Dermis blood vessel endothelial cell (primary cell): ENCODE measurements around the gene GPR156. TPM values are rescaled to one million over a fixed set of nuclear protein-coding genes. Genes with fewer than 3 reads are reported as not detected.
"Not testable (repeated sequence)": the region's sequence is repeated elsewhere in the genome, so short reads cannot be mapped to it uniquely, and the experiment has no call there.

ENCODE experiments used
- DNase-seq: peaks from one replicate; pipeline ENCODE4 v3.0.0; 2010
- total RNA-seq: library from RNA; depleted of rRNA; stranded (reverse); fragments of >200 nt; gene quantifications from 2 replicates; pipeline ENCODE4 v1.2.3, GENCODE V29; 2014

Gene GPR156
- total RNA-seq, 1 donor from 2014 or later = not detected

GRCh38 chr3:120156699-120157098 lies 128.3 kb downstream of the GPR156 start:
- no peak for DNase-seq

GRCh38 chr3:120155694-120156093 lies 129.3 kb downstream of the GPR156 start:
- not testable (repeated sequence) for DNase-seq

GRCh38 chr3:120155108-120155507 lies 129.9 kb downstream of the GPR156 start:
- no peak for DNase-seq

- peak; percentile 68 for DNase-seq
These were observed 131.7 kb downstream of the GPR156 start for GRCh38 chr3:120153294-120153693.

- no peak for DNase-seq
These were observed 133.2 kb downstream of the GPR156 start for GRCh38 chr3:120151791-120152190.

GRCh38 chr3:120148187-120148949 lies 136.7 kb downstream of the GPR156 start:
- DNase-seq = no peak

GRCh38 chr3:120147072-120147871 lies 137.8 kb downstream of the GPR156 start:
- peak; percentile 30 for DNase-seq

GRCh38 chr3:120145542-120146285 lies 139.3 kb downstream of the GPR156 start:
- peak; percentile 27 for DNase-seq

- DNase-seq = no peak
These were observed 140.8 kb downstream of the GPR156 start for GRCh38 chr3:120144267-120144666.

- DNase-seq = no peak
These were observed 141.3 kb downstream of the GPR156 start for GRCh38 chr3:120143676-120144075.

- DNase-seq = no peak
These were observed 142.8 kb downstream of the GPR156 start for GRCh38 chr3:120142236-120142635.

- DNase-seq = no peak
These were observed 144.8 kb downstream of the GPR156 start for GRCh38 chr3:120140098-120140742.

- no peak for DNase-seq
These were observed 145.9 kb downstream of the GPR156 start for GRCh38 chr3:120139140-120139539.

- no peak for DNase-seq
These were observed 147.5 kb downstream of the GPR156 start for GRCh38 chr3:120137548-120137947.

- no peak for DNase-seq
These were observed 154.4 kb downstream of the GPR156 start for GRCh38 chr3:120130656-120131055.

- DNase-seq = no peak
These were observed 155.1 kb downstream of the GPR156 start for GRCh38 chr3:120129718-120130513.

GRCh38 chr3:120129051-120129450 lies 156.0 kb downstream of the GPR156 start:
- DNase-seq = no peak

GRCh38 chr3:120125992-120126391 lies 159.0 kb downstream of the GPR156 start:
- no peak for DNase-seq

- DNase-seq = no peak
These were observed 165.0 kb downstream of the GPR156 start for GRCh38 chr3:120119846-120120510.
